ENCODE measurements around the gene SAMD15. TPM values are rescaled to one million over a fixed set of nuclear protein-coding genes. Genes with fewer than 3 reads are reported as not detected.
"Not testable (repeated sequence)": the region's sequence is repeated elsewhere in the genome, so short reads cannot be mapped to it uniquely, and the experiment has no call there.

SAMD15 gene
- polyA plus RNA-seq, 4 donors, result 6.7 to 10.9 (median 8.5) TPM

DNA sequence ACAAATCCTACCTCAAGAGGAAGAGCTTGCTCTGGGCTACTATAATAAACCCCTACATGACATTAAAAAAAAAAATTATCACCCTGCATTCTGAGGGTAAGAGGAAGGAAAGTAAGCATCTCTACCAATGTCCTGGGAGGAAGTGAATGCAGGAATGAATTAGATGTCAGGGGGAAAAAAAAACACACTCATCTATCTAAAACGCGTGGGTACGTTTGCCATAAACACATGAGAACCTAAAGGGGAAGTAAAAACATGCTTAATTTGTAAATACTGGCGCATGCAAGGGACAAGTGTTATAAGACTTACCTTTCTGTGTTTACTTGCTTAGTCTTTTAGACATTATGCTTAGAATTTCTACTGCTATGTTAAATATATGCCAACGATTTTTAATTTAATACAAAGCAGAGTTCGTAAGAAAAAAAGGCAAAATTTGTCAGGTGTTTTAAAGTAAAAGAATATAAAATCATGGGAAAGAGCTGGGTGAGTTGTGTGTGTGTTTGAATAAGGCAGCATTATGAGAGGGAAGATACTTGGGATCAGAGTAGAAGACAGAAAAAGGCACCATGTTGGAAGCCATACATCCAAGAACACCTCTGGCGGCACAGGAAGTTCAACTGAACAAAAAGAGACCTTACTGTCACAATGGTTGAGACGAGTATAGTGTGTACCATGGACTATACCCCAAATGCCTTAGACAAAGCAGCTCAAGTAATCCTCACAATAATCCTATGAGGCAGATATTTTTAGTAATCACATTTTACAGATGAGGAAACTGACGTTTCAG lies 1.8 kb upstream of the SAMD15 start:
- no peak for DNase-seq (ENCODE audit: low read depth in 4 of 4, low spot score in 2 of 4)

GRCh38 chr14:77375973-77376770 lies 1.0 kb upstream of the SAMD15 start:
- peak in 2 of 4 donors; percentile 13 to 19 for DNase-seq (ENCODE audit: low read depth in 4 of 4, low spot score in 2 of 4)

- DNase-seq (ENCODE audit: low read depth in 4 of 4, low spot score in 2 of 4), result no peak
Observed at GRCh38 chr14:77377502-77377844, 294 bp downstream of the SAMD15 start.

DNA sequence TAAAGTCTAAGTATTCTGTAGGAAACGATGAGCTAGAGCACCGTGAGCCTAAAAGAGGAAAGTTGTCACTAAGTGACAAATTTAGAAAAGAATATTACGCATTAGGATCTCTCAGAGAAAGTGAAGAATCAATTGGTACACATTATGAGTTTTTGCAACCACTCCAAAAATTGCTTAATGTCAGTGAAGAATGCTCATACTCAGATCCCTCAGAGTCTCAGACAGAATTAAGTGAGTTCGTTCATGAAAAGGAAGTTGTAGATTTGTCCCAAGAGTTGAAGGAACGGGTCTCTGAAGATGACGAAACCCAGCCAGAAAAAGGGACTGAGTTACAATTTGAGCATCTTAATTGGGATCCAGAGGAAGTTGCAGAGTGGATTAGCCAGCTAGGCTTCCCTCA lies 1.5 kb downstream of the SAMD15 start:
- DNase-seq (ENCODE audit: low read depth in 4 of 4, low spot score in 2 of 4), result no peak

DNA sequence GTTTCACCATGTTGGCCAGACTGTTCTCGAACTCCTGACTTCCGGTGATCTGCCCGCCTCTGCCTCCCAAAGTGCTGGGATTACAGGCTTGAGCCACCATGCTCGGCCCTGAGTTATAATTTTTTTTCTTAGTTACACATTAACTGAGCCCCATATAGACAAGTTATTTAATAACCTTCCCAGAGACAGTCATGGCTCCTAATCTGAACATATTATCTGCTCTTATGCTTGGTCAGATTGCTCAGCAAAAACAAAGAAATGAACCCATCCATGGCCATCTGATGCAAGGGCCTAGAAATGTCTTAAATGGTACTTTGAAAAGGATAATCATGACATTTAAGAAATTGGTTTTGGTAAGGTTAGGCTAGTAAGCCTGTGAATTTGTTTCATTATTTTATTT lies 13.0 kb downstream of the SAMD15 start:
- no peak for DNase-seq (ENCODE audit: low read depth in 4 of 4, low spot score in 2 of 4)

DNA sequence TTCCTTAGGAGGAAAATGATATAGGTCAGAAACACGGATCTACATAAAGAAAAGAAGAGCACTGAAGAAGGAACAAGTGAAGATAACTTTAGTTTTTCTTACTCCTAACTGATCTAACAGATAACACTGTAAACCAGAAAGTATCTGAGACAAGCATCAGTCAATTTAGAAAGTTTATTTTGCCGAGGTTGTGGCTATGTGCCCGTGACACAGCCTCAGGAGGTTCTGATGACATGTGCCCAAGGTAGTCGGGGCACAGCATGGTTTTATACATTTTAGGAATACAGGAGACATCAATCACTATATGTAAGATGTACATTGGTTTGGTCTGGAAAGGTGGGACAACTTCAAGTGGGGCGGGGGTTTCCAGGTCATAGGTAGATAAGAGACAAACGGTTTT lies 23.0 kb downstream of the SAMD15 start:
- DNase-seq (ENCODE audit: low read depth in 4 of 4, low spot score in 2 of 4), result no peak

DNA sequence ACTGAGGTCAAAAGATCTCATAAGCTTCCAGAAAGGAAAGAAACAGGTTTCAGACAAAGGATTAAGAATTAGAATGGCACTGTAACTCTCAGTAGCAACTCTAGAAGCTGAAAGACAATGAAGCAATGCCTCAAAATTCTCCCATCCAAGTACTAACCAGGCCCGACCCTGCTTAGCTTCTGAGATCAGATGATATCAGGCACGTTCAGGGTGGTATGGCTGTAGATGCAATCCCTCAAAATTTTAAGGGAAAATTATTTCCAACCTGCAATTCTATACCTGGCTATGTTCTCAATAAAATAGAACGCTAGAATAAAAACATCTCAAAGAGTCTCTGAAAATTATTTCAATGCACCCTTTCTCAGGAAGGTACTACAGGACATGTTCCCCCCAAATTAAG lies 26.6 kb downstream of the SAMD15 start:
- no peak for DNase-seq (ENCODE audit: low read depth in 4 of 4, low spot score in 2 of 4)

- DNase-seq (ENCODE audit: low read depth in 4 of 4, low spot score in 2 of 4), result no peak
Observed at GRCh38 chr14:77406086-77406485, 28.9 kb downstream of the SAMD15 start.

GRCh38 chr14:77406718-77407117 lies 29.5 kb downstream of the SAMD15 start:
- DNase-seq (ENCODE audit: low read depth in 4 of 4, low spot score in 2 of 4), result no peak

DNA sequence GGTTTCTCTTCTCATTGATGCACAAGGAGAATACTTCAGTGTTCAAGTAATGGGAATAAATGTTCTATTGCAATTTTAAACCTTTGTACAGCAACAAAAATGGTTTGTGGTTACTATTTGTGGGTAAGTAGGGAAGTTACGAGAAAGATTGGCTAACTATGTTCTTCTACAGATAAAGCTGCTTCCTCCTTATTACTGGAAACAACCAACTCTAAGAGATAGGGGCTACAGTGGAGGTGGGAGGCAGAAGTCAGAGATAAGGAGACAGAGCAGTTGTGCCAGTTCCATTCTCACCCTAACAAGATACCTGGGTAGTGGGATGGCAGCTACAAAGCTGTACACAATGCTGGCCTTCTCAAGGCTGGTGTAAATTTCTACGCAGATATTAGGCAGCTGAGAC lies 30.0 kb downstream of the SAMD15 start:
- no peak for DNase-seq (ENCODE audit: low read depth in 4 of 4, low spot score in 2 of 4)

- no peak for DNase-seq (ENCODE audit: low read depth in 4 of 4, low spot score in 2 of 4)
Observed at GRCh38 chr14:77409131-77409533, 32.0 kb downstream of the SAMD15 start.

- DNase-seq (ENCODE audit: low read depth in 4 of 4, low spot score in 2 of 4), result not testable (repeated sequence)
Observed at GRCh38 chr14:77415403-77416030, 38.3 kb downstream of the SAMD15 start.

GRCh38 chr14:77416098-77416497 lies 38.9 kb downstream of the SAMD15 start:
- DNase-seq (ENCODE audit: low read depth in 4 of 4, low spot score in 2 of 4), result not testable (repeated sequence)

GRCh38 chr14:77416836-77417235 lies 39.7 kb downstream of the SAMD15 start:
- no peak for DNase-seq (ENCODE audit: low read depth in 4 of 4, low spot score in 2 of 4)

GRCh38 chr14:77421201-77421600 lies 44.0 kb downstream of the SAMD15 start:
- DNase-seq (ENCODE audit: low read depth in 4 of 4, low spot score in 2 of 4), result no peak

DNA sequence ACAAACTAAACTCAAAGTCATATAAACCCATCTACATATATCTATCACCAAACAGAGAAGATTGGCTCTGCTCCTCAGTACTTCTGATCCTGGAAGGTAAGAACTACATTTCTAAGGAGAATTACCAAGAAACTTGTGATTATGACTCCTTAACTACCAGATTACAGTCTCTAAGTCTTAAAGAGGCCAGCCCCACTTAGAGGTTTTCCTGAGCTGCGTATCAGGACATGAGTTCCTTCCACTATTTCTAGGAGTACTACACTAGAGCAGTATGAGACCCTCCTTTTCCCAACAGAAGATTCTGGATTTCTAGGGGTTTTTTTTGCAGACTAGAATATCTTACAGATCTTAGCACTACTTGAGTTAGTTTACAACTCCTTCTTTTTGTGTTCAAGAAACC lies 46.2 kb downstream of the SAMD15 start, which contains the start of gene NOXRED1:
TSS of gene NOXRED1 (minus strand) at position 101 of the 400 bp plus-strand sequence. CDS start 634 bp downstream, outside the sequence.
- DNase-seq (ENCODE audit: low read depth in 4 of 4, low spot score in 2 of 4), result no peak

GRCh38 chr14:77424862-77425261 lies 47.7 kb downstream of the SAMD15 start:
- no peak for DNase-seq (ENCODE audit: low read depth in 4 of 4, low spot score in 2 of 4)

- DNase-seq (ENCODE audit: low read depth in 4 of 4, low spot score in 2 of 4), result no peak
Observed at GRCh38 chr14:77426396-77426795, 49.2 kb downstream of the SAMD15 start.

- no peak for DNase-seq (ENCODE audit: low read depth in 4 of 4, low spot score in 2 of 4)
Observed at GRCh38 chr14:77436042-77436441, 58.9 kb downstream of the SAMD15 start.

DNA sequence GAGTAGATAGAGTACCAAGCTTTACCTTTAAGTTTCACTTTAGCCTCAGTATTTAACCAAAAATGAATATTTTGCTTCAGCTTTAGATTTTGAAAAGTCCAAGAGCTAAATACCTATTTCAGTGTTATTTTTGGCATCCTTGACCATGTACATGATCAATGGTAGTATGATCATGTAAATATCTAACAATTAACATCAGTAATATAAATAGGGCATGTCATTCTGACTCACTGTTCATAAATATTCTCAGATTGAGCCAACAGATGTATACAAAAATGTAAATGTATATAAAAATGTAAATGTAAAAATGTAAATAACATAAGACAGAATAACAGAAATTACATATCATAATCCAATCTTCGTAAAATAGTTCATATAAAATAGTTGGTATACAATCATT lies 61.4 kb downstream of the SAMD15 start:
- no peak for DNase-seq (ENCODE audit: low read depth in 4 of 4, low spot score in 2 of 4)

GRCh38 chr14:77439861-77440260 lies 62.7 kb downstream of the SAMD15 start:
- DNase-seq (ENCODE audit: low read depth in 4 of 4, low spot score in 2 of 4), result no peak
